Activated T-cell treated with anti-CD3 and anti-CD28 coated beads, Interleukin-2, amount 50 U/mL, for 24 hours (primary cell): ENCODE measurements around the gene COQ7.

Experiments used
- DNase-seq: peaks from one replicate; pipeline ENCODE4 v3.0.0-alpha.2; 2020
- H3K27ac Mint-ChIP-seq: 2 replicates; pipeline ENCODE4 v1.8.0; 2020; ENCODE audit warnings: mild to moderate bottlenecking, mixed read lengths
- H3K27me3 Mint-ChIP-seq: 2 replicates; pipeline ENCODE4 v1.8.0; 2020; ENCODE audit warnings: mixed read lengths
- H3K36me3 Mint-ChIP-seq: 2 replicates; pipeline ENCODE4 v1.8.0; 2020; ENCODE audit warnings: low read depth, mixed read lengths
- H3K4me1 Mint-ChIP-seq: 2 replicates; pipeline ENCODE4 v1.8.0; 2020; ENCODE audit warnings: low read depth, mixed read lengths
- H3K4me3 Mint-ChIP-seq: 2 replicates; pipeline ENCODE4 v1.8.0; 2020; ENCODE audit warnings: mild to moderate bottlenecking, moderate library complexity, mixed read lengths
- H3K9me3 Mint-ChIP-seq: 2 replicates; pipeline ENCODE4 v1.8.0; 2020; ENCODE audit warnings: mixed read lengths

COQ7 gene

GRCh38 chr16:19067349-19068236 lies at the start of gene COQ7:
Gene COQ7 (plus strand): TSS chr16:19067614. CDS start chr16:19067665, 51 bp downstream.
- peak; percentile 99 for DNase-seq
- peaks cover 14% of the 10 kb centered on the region for H3K36me3 Mint-ChIP-seq
- H3K27ac Mint-ChIP-seq, result peak within 1 kb of the TSS; percentile 99
- peaks cover 15% of the 10 kb centered on the region for H3K4me1 Mint-ChIP-seq
- no peaks in the 10 kb centered on the region for H3K9me3 Mint-ChIP-seq
- H3K27me3 Mint-ChIP-seq, result no peaks in the 10 kb centered on the region
- H3K4me3 Mint-ChIP-seq, result peak within 1 kb of the TSS; percentile 90

- Mint-ChIP-seq H3K27ac (no peak overlapping the region), H3K27me3 (no peaks in the 10 kb centered on the region), H3K36me3 (no peaks in the 10 kb centered on the region), H3K9me3 (no peaks in the 10 kb centered on the region), H3K4me1 (no peaks in the 10 kb centered on the region), H3K4me3 (no peak overlapping the region)
- no peak for DNase-seq
Observed at GRCh38 chr16:19020689-19021088, 46.7 kb upstream of the COQ7 start.

GRCh38 chr16:19021747-19022146 lies 45.7 kb upstream of the COQ7 start:
- Mint-ChIP-seq H3K27ac (no peak overlapping the region), H3K36me3 (no peaks in the 10 kb centered on the region), H3K9me3 (no peaks in the 10 kb centered on the region), H3K4me3 (no peak overlapping the region), H3K4me1 (no peaks in the 10 kb centered on the region), H3K27me3 (no peaks in the 10 kb centered on the region)
- no peak for DNase-seq

GRCh38 chr16:19027416-19027815 lies 40.0 kb upstream of the COQ7 start:
- DNase-seq, result no peak
- Mint-ChIP-seq H3K9me3 (no peaks in the 10 kb centered on the region), H3K4me3 (no peak overlapping the region), H3K36me3 (no peaks in the 10 kb centered on the region), H3K27me3 (no peaks in the 10 kb centered on the region), H3K4me1 (no peaks in the 10 kb centered on the region), H3K27ac (no peak overlapping the region)

GRCh38 chr16:19029980-19030379 lies 37.4 kb upstream of the COQ7 start:
- Mint-ChIP-seq H3K27me3 (no peaks in the 10 kb centered on the region), H3K4me1 (no peaks in the 10 kb centered on the region), H3K27ac (no peak overlapping the region), H3K4me3 (no peak overlapping the region), H3K36me3 (no peaks in the 10 kb centered on the region), H3K9me3 (no peaks in the 10 kb centered on the region)
- DNase-seq, result no peak

GRCh38 chr16:19031738-19032137 lies 35.7 kb upstream of the COQ7 start:
- Mint-ChIP-seq H3K27me3 (no peaks in the 10 kb centered on the region), H3K4me3 (no peak overlapping the region), H3K36me3 (no peaks in the 10 kb centered on the region), H3K9me3 (no peaks in the 10 kb centered on the region), H3K4me1 (no peaks in the 10 kb centered on the region), H3K27ac (no peak overlapping the region)
- DNase-seq, result no peak

- Mint-ChIP-seq H3K9me3 (no peaks in the 10 kb centered on the region), H3K27me3 (no peaks in the 10 kb centered on the region), H3K4me3 (no peak overlapping the region), H3K27ac (no peak overlapping the region), H3K36me3 (no peaks in the 10 kb centered on the region), H3K4me1 (no peaks in the 10 kb centered on the region)
- no peak for DNase-seq
Observed at GRCh38 chr16:19033761-19034160, 33.7 kb upstream of the COQ7 start.

- H3K9me3 Mint-ChIP-seq, result no peaks in the 10 kb centered on the region
- DNase-seq, result no peak
- no peaks in the 10 kb centered on the region for H3K36me3 Mint-ChIP-seq
- no peak overlapping the region for H3K4me3 Mint-ChIP-seq
- H3K4me1 Mint-ChIP-seq, result no peaks in the 10 kb centered on the region
- peaks cover 3% of the 10 kb centered on the region for H3K27me3 Mint-ChIP-seq
- no peak overlapping the region for H3K27ac Mint-ChIP-seq
Observed at GRCh38 chr16:19040400-19040799, 27.0 kb upstream of the COQ7 start.

GRCh38 chr16:19044769-19045168 lies 22.6 kb upstream of the COQ7 start:
- DNase-seq, result no peak
- peaks cover 3% of the 10 kb centered on the region for H3K27me3 Mint-ChIP-seq
- no peak overlapping the region for H3K4me3 Mint-ChIP-seq
- H3K4me1 Mint-ChIP-seq, result no peaks in the 10 kb centered on the region
- H3K27ac Mint-ChIP-seq, result no peak overlapping the region
- no peaks in the 10 kb centered on the region for H3K36me3 Mint-ChIP-seq
- no peaks in the 10 kb centered on the region for H3K9me3 Mint-ChIP-seq

GRCh38 chr16:19046062-19046461 lies 21.4 kb upstream of the COQ7 start:
- Mint-ChIP-seq H3K27ac (no peak overlapping the region), H3K4me1 (no peaks in the 10 kb centered on the region), H3K36me3 (no peaks in the 10 kb centered on the region)

GRCh38 chr16:19062706-19063105 lies 4.7 kb upstream of the COQ7 start:
- Mint-ChIP-seq H3K9me3 (no peaks in the 10 kb centered on the region), H3K4me1 (peaks cover 6% of the 10 kb centered on the region), H3K4me3 (no peak overlapping the region), H3K27me3 (no peaks in the 10 kb centered on the region), H3K36me3 (peaks cover 1% of the 10 kb centered on the region), H3K27ac (no peak overlapping the region)
- no peak for DNase-seq

More at GRCh38 chr16:19046062-19046461, 21.4 kb upstream of the COQ7 start:
- Mint-ChIP-seq H3K4me3 (no peak overlapping the region), H3K27me3 (peaks cover 3% of the 10 kb centered on the region), H3K9me3 (no peaks in the 10 kb centered on the region)
- DNase-seq, result no peak

- H3K27ac Mint-ChIP-seq, result peak overlapping the region; percentile 99
- H3K4me1 Mint-ChIP-seq, result peaks cover 15% of the 10 kb centered on the region
- H3K9me3 Mint-ChIP-seq, result no peaks in the 10 kb centered on the region
- H3K36me3 Mint-ChIP-seq, result peaks cover 8% of the 10 kb centered on the region
- H3K27me3 Mint-ChIP-seq, result no peaks in the 10 kb centered on the region
- DNase-seq, result no peak
- H3K4me3 Mint-ChIP-seq, result peak overlapping the region; percentile 90
Observed at GRCh38 chr16:19066988-19067348, 446 bp upstream of the COQ7 start.

GRCh38 chr16:19068237-19068815 lies 912 bp downstream of the COQ7 start:
- DNase-seq, result no peak
- H3K36me3 Mint-ChIP-seq, result peaks cover 21% of the 10 kb centered on the region
- H3K27me3 Mint-ChIP-seq, result no peaks in the 10 kb centered on the region
- H3K4me3 Mint-ChIP-seq, result peak overlapping the region; percentile 90
- no peaks in the 10 kb centered on the region for H3K9me3 Mint-ChIP-seq
- H3K27ac Mint-ChIP-seq, result peak overlapping the region; percentile 99
- H3K4me1 Mint-ChIP-seq, result peaks cover 15% of the 10 kb centered on the region

GRCh38 chr16:19071811-19072777 lies 4.7 kb downstream of the COQ7 start:
- peak; percentile 62 for DNase-seq
- no peak overlapping the region for H3K27ac Mint-ChIP-seq
- peaks cover 51% of the 10 kb centered on the region for H3K36me3 Mint-ChIP-seq
- H3K4me3 Mint-ChIP-seq, result no peak overlapping the region
- H3K4me1 Mint-ChIP-seq, result peaks cover 12% of the 10 kb centered on the region
- H3K9me3 Mint-ChIP-seq, result no peaks in the 10 kb centered on the region
- no peaks in the 10 kb centered on the region for H3K27me3 Mint-ChIP-seq
